Measurements from ENCODE around the gene PPM1D.
"Not testable (repeated sequence)": the region's sequence is repeated elsewhere in the genome, so short reads cannot be mapped to it uniquely, and the experiment has no call there.

PPM1D gene

DNA sequence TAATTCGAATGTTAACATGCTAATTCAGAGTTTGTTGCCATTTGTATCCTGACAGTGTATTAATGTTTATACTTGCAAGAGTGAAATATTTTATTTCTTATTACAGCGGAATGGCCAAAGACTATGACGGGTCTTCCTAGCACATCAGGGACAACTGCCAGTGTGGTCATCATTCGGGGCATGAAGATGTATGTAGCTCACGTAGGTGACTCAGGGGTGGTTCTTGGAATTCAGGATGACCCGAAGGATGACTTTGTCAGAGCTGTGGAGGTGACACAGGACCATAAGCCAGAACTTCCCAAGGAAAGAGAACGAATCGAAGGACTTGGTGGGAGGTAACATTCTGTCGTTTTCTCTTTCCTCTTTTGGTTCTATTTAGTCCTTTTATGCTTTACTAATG, 23.4 kb downstream of the PPM1D start:
- DNase-seq = no peak

DNA sequence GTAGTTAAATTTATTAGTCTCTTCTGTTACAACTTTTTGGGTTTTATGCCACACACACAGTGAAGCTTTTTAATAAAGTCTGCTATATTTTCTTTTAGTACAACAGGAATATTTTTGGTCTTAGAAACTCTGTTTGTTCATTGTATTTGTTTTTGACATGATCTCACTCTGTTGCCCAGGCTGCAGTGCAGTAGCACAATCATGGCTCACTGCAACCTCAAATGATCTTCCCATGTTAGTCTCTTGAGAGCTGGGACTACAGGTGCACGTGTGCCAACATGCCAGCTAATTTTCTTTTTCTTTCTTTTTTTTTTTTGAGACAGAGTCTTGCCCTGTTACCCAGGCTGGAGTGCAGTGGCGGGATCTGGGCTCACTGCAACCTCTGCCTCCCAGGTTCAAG, 27.1 kb downstream of the PPM1D start:
- no peak for DNase-seq

DNA sequence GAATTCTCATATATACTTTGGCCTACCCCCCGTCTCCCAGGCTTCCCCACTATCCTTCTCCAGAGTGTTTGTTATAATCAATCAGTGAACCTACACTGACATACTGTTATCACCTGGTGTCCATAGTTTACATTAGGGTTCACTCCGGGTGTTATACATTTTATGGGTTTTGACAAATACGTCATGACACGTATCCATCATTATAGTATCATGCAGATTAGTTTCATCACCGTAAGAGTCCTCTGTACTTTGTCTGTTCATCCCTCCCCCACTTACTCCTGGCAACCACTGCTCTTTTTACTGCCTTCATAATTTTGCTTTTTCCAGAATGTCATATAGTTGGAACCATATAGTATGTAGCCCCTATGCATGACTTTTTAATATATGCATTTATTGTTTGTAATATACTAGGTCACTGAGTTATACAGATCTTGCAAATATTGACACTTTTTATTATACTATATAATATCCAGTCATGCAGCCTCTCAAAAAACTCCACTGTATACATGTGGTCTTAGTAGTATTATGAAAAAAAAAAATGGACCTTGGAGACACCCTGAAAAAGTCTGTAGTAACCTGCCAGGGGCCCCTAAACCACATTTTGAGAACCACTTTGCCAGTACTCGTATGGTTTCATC, 28.4 kb downstream of the PPM1D start:
- DNase-seq = no peak

DNA sequence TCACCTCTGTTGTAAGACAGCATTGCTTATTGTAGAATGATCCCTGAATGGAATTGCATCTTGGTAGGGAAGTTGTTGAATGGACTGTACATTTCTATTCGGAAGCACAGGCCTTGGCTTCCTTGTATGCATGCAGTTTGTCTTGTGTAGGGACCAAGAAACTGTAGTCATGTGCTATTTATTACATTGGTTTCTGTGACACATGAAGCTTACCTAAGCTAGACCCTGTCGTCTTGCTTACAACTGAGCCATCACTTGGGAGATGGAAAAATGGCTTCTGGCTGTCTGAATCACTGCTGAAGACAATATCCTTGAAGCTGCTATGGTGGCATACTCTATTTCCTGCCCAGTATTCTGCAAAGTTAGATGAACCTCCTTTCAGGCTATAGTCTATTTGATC, 29.1 kb downstream of the PPM1D start:
- DNase-seq = no peak

DNA sequence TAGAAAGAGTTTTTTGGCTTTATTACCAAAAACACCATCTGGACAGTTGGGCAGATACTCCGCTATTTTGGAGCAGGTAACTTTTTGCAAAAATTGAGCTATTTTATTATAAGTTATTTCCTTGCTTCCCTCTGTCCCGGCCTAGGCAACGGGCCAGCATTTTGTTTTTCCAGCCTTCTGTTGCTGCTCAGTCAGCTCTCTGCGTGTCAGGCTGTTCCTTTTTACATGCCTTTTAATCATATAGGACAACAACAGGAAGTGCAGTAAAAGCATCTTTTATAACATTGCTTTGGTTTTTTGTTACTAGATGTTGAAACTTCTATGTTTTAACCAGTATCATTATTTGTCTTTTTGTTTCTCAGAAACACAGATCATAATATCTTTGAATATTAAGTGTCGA, 30.4 kb downstream of the PPM1D start:
- no peak for DNase-seq

DNA sequence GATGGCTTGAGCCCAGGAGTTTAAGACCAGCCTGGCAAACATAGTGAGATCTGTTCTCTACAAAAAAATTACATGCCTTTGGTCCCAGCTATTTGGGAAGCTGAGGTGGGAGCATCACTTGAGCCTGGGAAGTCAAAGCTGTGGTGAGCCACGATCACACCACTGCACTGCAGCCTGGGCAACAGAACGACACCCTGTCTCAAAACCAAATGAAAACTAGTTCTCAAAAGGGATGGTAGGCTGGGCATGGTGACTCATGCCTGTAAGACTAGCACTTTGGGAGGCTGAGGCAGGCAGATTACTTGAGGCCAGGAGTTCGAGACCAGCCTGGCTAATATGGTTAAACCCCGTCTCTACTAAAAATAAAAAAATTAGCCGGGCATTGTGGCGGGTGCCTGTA, 31.1 kb downstream of the PPM1D start:
- DNase-seq = no peak

DNA sequence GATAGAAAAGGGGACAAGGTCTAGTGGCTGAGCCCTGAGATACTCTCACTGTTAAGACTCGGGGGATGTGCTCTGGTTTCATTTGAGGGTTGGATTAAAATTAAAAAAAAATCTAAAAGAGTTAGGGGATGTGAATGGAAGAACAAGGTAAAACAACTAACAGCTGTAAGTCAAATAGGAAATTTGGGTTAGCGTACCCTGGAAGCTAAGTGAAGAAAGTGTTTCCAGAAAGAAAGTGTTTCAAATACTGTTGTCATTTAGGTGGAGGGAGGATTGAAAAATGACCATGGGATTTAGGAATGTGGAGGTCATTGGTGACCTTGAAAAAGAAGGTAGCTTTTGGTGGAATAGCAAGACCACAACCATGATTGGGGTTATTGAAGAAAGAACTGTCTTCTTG, 37.7 kb downstream of the PPM1D start:
- no peak for DNase-seq

DNA sequence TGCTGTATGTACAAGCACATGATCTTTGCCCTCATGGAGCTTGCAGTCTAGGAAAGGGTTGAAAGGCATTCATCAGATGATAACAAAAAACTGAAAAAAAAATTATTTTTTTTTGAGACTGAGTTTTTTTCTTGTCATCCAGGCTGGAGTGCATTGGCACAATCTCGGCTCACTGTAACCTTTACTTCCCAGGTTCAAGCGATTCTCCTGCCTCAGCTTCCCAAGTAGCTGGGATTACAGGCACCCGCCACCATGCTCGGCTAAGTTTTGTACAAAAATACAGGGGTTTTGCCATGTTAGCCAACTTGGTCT, 39.0 kb downstream of the PPM1D start:
- DNase-seq = no peak

DNA sequence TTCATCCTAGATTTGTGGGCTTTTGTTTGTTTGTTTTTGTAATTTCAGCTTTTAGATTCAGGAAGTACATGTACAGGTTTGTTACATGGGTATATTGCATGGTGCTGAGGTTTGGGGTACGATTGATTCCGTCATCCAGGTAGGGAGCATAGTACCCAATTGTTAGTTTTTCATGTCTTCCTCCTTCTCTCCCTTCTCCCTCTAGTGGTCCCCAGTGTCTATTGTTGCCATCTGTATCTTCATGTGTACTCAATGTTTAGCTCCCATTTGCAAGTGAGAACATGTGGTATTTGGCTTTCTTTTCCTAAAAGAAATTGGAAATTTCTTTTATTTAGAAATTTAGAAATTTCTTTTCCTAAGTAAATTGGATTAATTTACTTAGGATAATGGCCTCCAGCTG, 40.5 kb downstream of the PPM1D start:
- DNase-seq = no peak

DNA sequence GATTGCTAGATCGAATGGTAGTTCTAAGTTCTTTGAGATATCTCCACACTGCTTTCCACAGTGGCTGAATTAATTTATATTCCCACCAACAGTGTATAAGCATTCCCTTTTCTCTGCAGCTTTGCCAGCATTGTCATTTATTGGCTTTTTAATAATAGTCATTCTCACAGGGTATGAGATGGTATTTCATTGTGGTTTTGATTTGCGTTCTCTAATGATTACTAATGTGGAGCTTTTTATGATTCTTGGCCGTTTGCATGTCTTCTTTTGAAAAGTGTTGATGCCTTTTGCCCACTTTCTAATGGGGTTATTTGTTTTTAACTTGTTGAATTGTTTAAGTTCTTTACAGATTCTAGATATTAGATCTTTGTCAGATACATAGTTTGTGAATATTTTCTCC, 41.1 kb downstream of the PPM1D start:
- DNase-seq = no peak

DNA sequence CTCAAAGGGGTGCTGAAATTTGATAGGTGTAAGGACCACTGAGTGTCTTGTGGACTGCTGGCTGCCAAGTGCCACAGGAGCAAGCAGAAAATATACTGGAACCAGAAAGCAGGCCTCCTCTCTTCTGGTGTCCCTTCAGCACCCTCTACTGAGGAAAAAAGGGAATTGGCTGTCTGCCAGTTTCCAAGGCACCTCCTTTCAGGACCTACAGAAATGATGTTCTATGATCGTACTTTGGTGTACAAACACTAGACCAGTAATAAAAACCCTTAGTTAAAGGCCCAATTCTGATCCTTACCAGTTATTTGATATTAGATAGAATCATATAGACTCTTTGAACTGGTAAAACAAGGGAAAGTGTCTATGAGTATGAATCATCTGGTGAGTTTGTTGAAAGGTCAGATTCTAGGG, 41.8 kb downstream of the PPM1D start:
- DNase-seq = peak; percentile 13

DNA sequence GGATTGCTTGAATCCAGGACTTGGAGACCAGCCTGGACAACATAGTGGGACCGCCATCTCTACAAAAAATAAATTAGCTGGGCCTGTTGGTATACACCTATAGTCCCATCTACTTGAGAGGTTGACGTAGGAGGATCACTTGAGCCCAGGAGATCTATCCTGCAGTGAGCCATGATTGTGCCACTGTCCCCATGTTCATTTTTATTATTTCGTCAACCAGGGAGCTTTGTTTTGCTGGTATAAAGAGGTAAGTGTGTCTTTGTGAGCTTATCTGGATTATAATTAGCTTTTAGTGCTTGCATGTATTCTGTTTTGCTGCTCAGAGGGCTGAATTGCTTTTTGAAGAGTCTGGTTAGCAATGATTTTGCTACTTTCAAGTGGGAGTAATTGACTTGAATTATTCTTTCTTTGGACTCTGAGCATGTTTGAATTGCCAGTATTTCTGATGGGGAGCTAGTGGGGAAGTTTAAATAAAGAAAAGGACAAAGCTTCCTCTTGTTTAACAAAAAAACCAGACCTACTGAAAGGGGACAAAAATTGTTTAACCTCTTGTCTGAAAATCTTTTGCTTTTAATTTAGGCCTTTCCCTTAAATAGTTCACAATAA, 46.0 kb downstream of the PPM1D start:
- DNase-seq = no peak

DNA sequence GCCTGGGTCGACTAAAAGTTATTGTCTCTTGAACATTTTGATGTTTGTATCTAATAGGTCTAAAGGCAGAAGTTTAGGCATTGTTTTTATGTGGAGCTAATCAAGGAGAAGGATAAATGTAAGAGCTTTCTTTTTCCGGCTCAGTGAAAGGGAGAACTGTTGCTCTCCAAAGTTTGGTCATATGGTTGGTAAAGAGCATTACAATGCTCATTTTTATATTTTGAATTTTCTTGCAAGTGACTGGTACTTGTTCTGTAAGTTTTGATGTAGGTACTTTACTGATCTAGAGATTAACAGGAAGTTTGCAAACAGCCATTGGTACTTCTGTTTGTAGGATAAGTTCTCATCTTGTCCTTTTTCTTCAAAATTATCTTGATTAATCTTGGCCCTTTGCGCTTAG, 46.7 kb downstream of the PPM1D start:
- no peak for DNase-seq

DNA sequence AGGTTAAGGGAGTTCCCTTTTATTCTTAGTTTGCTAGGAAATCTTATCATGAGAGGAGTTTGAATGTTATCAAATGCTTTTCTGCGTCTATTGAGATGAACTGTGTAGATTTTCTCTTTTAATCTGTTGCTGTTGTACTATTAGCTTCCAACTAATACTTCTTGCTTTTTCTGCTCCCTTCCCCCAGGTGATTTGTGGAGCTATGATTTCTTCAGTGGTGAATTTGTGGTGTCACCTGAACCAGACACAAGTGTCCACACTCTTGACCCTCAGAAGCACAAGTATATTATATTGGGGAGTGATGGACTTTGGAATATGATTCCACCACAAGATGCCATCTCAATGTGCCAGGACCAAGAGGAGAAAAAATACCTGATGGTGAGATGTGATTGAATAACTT, 47.7 kb downstream of the PPM1D start:
- DNase-seq = no peak

DNA sequence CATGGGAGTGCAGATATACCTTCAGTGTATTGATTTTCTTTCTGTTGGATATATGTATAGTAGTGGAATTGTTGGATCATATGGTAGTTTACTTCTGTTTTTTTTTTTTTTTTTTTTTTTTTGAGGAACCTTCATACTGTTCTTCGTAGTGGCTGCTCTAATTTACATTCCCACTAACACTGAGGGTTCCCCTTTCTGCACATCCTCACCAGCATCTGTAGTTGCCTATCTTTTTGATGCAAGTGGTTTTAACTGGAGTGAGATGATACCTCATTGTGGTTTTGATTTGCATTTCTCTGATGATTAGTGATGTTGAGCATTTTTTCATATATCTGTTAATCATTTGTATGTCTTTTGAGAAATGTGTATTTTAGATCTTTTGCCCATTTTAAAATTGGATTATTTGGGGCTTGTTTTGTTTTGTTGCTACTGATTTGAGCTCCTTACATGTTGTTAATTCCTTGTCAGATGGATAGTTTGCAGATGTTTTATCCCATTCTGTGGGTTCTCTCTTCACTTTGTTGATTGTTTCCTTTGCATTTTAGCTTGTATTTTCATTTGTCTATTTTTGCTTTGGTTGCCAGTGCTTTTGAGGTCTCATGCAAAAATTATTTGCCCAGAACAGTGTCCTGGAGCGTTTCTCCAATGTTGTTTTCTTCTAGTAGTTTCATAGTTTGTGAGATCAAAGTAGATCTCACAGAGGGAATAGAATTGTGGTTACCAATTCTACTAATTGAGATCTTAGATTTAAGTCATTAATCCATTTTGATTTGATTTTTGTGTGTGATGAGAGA, 52.7 kb downstream of the PPM1D start:
- no peak for DNase-seq

DNA sequence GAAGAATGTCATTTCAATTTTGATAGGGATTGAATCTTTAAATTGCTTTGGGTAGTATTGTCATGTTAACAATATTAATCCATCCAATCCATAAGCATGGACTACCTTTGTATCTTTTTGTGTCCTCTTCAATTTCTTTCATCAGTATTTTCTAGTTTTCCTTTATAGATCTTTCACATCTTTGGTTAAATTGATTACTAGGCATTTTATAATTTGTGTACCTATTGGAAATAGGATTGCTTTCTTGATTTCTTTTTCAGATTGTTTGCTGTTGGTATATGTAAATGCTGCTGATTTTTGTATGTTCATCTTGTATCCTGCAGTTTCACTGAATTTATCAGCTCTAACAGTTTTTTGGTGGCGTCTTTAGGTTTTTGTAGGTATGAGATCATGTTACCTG, 53.6 kb downstream of the PPM1D start:
- DNase-seq = no peak

DNA sequence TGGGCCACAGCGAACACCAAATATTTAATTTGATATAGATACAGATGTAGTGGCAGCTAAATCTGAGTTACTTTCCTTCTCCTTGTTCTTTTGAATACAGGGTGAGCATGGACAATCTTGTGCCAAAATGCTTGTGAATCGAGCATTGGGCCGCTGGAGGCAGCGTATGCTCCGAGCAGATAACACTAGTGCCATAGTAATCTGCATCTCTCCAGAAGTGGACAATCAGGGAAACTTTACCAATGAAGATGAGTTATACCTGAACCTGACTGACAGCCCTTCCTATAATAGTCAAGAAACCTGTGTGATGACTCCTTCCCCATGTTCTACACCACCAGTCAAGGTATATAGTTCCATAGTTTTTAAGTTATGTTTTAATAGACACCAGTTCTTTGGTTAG, 56.5 kb downstream of the PPM1D start:
- no peak for DNase-seq

DNA sequence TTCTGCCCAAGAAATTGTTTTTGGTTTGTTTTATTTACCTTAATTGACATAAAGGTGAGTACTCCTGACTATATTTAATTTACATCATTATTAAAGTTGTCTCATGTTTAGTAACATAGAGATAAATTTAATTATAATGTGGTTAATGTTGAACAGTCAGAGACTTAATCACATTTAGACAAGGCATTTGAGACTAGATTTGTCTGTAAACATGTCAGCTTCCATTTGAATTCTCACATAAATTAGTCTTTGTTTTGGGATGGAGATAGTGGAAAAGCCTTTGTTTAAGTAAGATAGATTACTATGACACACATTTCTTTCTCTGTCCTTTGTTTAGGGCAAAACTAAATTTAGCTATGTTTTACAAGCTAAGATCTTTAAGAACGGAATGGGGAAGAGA, 59.2 kb downstream of the PPM1D start:
- DNase-seq = no peak

DNA sequence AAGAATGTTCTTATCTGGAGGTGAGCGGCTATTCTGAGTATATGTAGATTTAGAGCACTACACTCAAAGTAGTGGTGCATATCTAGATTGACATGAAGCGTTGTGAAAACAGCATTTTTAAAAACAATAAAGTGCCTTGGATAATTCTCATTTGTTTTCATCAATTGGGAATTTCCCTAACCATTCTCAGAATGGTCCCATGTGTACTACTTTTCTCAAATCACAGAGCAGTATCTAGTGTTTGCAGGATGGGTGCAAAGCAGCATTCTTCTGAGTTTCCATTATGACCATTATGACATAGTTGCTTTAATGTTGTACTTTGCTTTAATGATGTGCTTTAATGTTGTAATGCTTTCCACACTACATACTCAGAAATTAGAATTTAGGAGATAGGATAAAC, 61.5 kb downstream of the PPM1D start:
- DNase-seq = no peak

DNA sequence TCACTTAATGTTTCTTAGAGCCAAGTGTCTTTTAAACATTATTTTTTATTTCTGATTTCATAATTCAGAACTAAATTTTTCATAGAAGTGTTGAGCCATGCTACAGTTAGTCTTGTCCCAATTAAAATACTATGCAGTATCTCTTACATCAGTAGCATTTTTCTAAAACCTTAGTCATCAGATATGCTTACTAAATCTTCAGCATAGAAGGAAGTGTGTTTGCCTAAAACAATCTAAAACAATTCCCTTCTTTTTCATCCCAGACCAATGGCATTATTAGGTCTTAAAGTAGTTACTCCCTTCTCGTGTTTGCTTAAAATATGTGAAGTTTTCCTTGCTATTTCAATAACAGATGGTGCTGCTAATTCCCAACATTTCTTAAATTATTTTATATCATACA, 64.0 kb downstream of the PPM1D start:
- DNase-seq = no peak

DNA sequence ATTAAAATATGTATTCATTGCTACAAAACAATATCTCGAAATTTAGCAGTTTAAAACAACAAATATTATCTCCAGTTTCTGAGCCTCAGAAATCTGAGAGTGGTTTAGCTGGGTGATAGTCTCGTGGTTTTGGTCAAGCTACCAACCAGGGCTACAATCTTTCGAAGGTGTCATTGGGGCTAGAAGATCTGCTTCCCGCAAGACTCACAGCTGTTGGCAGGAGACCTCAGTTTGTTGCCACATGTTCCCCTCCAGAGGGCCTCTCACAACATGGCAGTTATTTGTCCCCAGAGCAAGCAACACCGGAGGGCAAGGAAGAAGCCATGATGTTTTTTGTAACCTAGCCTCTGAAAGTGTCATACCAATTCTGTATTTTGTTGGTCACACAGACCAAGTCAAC, 65.6 kb downstream of the PPM1D start:
- DNase-seq = no peak

DNA sequence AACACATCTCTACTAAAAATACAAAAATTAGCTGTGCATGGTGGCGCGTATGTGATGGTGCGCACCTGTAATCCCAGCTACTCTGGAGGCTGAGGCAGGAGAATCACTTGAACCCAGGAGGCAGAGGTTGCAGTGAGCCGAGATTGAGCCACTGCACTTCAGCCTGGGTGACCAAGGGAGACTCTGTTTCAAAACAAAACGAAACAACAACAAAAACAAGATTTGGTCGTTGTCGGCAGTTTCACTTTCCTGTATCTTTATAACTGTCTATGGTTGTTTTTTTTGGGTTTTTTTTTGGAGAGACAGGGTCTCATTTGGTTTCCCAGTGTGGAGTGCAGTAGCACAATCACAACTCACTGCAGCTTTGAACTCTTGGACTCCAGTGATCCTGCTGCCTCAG, 68.7 kb downstream of the PPM1D start:
- DNase-seq = not testable (repeated sequence)

DNA sequence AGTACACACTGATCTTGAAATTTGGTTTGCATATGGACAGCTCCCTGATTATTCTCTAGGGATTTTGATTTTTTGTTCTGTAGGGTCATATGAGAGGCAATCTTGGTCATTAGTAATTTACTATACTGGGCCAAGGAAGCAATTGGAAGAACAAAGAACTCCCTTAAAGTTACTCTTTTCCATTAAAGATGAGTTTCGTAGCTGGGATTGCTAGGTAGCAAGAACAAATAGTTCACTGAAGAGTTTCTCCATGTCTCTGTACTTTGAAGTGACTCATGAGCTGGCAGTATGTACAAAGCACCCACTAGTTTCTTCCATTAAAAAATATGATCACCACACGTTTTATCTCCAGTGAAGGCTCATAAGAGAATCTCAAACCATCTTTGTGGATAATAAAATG, 71.5 kb downstream of the PPM1D start:
- no peak for DNase-seq

DNA sequence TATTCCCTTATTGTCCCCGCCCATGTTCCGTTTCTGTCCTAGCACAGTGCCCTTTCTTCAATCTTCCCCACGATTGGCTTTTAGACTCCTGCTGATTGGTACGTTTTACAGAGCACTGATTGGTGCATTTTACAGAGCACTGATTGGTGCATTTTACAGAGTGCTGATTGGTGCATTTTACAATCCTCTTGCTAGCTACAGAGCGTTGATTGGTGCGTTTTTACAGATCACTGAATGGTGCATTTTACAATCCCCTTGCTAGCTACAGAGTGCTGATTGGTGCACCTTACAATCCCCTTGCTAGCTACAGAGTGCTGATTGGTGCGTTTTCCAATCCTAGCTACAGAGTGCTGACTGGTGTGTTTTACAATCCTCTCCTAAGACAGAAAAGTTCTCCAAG, 74.6 kb downstream of the PPM1D start:
- not testable (repeated sequence) for DNase-seq

DNA sequence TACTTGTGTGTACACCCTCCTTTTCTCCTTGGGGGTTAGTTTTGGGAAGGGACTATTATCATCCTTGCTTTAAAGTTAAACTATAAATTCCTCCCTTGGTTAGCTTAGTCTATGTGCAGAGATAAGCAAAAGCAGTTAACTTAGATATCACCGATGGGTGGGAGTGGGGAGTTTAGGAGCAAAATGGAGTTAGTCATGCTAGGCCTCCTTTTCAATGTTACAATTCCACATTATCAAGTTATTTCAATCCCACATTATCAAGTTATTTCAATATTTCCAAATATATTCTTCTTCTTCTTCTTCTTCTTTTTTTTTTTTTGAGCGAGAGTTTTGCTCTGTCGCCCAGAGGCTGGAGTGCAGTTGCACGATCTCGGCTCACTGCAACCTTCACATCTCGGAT, 76.0 kb downstream of the PPM1D start:
- DNase-seq = no peak
